ENCODE results near the gene SH3BGRL2.
A peak's percentile ranks its signal among the peaks of the same experiment; 100 is the strongest.
"Not testable (repeated sequence)": the region's sequence is repeated elsewhere in the genome, so short reads cannot be mapped to it uniquely, and the experiment has no call there.

The SH3BGRL2 gene

DNA sequence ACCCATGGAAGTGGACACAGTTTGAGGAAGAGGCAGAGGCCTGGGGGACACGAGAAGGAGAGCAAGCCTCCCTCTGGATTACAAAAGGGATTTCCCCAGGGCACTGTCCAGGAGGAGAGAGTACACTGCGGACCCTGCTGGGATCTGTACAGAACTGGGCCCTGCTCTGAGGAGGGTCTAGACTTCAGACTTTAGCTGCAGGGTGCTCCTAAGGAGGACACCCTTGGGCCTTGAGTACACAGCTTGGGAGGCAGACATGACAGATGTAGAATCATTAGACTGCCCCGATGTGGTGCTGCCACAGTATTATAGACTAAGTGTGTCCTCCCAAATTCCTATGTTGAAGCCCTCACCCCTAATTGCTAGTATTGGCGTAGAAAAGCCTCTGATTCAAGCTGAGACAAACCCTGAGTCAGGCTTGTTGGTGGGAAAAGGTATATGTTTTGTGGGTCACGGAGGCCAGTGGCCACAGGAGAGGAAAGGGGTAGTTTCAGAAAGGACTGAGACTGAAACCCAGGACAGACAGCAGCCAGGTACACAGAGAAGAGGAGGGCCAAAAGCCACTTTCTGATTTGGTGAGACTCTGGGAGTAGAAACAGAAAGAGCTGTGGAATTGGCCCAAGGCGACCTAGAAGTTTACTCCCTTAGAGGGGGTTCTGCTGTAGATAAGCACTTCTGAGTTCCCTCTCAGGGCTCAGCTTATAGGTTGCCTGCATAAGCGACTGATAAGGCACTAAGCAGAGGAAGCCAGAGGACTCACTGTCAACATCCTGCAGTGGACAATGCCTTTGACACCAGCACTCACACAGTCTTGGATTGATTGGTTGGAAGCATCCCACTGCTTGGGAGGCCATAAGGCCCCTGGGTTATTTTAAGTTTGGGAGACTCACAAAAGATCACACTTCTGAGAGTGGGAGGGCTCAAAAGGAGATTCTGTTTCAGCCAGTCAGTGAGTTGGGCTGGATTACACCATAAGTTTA, 16.5 kb upstream of the SH3BGRL2 start:
- peak; percentile 57 for DNase-seq (ENCODE audit: low spot score)

DNA sequence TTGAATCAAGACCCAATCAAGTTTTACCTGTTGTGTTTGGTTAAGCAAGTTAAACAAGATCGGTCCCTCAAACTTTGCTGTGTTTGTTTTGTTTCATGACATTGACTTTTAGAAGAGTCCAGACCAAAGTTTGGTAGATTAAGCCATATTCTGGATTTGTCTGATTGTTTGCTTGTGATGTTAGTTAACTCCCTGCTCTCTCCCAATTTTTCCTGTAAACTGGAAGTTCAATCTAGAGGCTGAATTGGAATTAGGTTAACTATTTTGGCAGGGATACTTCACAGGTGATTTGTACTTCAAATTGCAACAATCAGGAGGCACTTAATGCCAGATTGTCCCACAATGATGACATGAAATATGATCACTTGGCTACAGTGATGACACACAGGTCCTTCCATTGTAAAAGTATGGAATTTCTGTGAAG, 13.6 kb upstream of the SH3BGRL2 start:
- no peak for DNase-seq (ENCODE audit: low spot score)

DNA sequence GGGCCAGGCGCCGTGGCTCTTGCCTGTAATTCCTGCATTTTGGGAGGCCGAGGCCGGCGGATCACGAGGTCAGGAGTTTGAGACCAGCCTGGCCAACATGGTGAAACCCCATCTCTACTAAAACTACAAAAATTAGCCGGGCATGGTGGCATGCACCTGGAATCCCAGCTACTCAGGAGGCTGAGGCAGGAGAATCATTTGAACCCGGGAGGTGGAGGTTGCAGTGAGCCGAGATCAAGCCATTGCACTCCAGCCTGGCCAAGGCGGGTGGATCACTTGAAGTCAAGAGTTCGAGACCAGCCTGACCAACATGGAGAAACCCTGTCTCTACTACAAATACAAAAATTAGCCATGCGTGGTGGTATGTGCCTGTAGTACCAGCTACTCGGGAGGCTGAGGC, 12.7 kb upstream of the SH3BGRL2 start:
- not testable (repeated sequence) for DNase-seq (ENCODE audit: low spot score)

DNA sequence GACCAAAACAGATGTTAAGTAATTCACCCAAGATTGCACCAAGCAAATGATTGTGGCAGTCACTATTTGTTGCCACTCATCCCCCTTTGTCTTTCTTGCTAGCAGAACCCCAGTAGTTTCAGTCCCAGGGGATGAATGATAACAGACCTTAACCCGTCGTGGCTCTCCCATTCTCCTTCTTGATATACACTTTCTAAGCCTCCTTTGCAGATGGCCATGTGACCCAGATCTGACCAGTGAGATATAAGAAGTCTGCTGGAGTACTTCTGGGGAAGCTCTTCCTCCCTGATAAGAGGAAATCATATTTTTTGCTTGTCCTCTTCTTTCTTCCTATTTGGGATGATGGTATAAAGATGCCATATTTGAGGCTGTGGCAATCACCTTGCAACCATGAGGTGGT, 9.6 kb upstream of the SH3BGRL2 start:
- DNase-seq (ENCODE audit: low spot score), result no peak

DNA sequence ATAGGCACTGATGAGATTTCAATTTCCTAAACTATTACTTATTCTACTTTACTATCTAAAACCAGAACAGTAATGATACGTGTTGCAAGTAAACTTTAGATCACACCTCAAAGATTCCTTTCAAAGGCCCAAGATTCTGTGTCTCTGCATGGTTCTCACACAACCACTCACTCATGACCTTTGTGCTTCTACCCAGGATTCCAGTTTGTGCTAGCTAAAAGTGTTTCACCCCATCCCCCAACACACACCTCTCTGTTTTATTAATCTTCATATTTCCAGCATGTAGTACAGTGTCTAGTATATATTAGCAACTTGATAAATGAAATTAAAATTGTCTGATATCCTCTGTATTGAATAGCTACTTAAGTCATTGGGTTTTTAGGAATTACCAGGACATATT, 8.8 kb upstream of the SH3BGRL2 start:
- no peak for DNase-seq (ENCODE audit: low spot score)

DNA sequence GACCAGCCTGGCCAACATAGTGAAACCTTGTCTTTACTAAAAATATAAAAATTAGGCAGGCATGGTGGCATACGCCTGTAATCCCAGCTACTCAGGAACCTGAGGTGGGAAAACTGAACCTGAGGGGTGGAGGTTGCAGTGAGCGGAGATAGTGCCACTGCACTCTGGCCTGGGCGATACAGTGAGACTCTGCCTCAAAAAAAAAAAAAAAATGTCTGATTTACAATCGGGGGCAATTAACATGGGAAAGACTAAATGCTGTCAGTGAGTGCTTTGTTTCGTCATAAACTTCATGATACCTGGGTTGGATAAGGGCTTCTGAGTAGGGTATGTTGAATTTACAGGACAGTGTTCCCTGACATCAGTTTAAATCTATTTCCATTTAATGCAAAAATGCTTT, 8.0 kb upstream of the SH3BGRL2 start:
- DNase-seq (ENCODE audit: low spot score), result no peak

DNA sequence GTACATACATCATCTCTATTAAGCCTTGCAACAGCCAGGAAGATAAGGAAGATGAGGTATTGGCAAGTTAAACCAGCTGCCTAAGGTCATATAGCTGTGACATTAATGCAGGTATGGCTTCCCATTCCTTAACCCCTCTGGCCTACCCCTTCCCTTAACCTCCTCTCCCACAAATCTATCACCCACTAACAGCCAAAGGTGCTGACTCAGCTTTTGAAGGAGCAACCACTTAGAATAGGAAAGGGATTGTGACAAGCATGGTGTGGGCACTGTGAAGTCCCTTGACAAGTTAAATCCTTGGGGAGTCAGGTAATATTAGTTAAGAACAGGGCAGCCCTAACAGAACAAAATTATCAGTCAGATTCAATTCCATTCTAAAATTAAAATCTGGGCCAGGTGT, 5.4 kb upstream of the SH3BGRL2 start:
- no peak for DNase-seq (ENCODE audit: low spot score)

DNA sequence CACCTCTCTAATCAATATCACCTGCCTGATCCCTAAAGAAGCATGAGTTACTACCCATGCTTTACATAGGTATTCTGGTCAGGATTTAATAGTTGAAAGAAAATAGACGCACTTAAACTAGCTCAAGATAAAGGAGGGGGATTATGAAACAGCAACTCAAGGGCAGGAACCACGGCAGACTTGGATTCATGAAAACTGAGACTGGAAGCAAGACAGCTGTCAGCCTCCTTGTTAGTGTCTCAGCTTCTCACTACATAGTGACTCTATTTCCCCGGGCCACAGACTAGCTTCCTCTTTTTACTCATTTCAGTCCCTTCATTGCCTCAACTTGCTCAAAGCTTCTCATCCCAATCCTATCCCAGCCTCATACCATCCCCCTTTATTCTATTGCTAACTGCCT, 4.3 kb upstream of the SH3BGRL2 start:
- no peak for DNase-seq (ENCODE audit: low spot score)

DNA sequence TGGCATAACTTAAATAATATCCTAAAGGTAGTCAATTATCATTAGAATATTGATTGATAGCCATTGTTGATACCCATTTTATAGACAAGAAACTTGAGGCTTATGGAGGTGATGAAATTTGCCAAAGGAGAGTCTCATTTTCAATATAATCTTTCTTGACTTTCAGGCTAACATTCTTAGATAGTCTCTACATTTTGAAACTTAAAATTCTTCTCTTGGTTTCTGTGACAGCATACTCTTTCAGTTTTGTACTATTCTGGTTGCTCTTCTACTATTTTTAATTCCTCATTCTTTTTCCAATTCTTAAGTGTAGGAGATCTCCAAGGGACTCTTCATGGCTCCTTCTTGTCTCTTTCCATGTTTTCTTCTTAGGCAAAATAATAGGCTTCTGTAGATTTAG, 3.7 kb upstream of the SH3BGRL2 start:
- DNase-seq (ENCODE audit: low spot score), result no peak

DNA sequence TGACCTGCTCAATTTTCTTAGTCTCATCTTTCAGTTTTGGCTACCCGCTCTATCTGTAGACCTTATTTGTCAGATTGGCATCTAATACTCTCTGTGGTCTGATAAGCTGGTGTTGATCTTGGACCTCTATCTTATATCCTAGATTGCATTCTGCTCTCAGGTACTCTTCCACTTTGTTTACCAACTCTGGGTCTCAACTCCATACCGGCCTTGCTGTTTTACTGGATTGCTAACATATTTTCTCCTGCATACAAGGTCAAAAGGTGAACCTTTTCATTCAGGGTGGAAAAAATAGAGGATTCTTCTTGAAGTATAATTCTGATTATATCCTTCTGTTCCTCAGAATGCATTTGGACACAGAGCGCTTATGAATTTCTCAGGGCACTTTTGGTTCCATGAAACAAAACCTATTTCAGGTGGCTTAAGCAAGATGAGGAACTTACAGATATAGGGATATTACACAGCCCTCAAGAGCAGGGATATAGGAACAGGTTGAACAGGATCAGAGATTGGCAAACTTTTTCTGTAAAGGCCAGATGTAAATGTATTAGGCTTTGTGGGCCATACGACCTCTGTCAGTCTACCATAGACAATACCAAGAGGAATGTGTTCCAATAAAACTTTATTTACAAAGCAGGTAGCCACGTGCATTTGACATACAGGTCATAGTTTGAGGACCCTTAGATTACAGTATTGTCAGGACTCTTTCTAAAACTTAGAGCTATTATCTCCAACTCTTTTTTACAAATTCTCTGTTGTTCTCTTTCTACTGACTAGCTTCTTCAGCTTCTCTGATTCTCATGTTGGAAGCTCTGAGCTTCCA, 2.5 kb upstream of the SH3BGRL2 start:
- DNase-seq (ENCODE audit: low spot score), result no peak

DNA sequence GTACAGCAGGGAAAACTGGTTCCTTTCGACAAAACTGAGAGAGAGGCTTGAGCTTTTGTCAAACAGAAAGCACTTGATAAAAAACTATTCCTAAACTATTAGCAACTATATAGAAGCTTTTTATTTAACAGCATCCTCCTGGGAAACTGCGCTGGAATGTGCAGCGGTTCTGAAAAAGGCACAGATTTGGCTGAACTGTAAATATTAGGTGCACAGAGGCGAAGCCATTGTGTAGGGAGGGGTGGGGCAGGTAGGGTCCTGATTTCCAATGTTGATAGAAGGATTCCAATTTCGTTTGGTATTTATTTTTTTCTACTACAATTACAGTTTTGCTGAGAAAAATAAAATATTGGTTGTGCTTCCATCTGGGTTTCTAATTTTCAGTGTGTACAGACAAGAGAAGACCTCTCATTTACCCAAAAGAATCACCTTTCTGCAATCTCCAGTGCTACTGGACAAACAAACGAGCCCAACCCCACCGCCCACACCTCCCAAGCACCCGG, 698 bp upstream of the SH3BGRL2 start:
- no peak for DNase-seq (ENCODE audit: low spot score)

DNA sequence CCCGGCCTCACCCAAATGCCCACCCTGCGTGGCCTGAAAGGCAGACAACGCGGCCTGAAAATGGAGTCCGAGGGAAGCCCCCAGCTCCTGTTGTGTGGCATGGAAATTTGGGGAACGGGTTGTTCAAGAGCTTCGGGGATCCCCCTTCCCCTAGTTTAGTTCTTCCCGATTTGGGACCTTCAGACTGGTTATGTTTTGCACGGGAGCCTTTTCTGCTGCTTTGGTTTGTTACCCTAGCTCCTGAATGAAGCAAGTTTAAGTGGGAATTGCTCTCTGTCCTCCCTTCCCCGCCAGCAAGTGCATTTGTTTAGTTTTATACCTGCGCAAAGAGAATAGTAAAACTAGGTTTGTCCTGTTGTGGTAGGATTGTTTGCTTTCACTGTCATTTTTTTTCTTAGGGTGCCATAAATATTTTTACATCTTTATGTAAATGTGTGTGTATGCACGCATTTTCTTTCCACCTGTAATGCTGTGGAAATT, 604 bp downstream of the SH3BGRL2 start:
- no peak for DNase-seq (ENCODE audit: low spot score)

DNA sequence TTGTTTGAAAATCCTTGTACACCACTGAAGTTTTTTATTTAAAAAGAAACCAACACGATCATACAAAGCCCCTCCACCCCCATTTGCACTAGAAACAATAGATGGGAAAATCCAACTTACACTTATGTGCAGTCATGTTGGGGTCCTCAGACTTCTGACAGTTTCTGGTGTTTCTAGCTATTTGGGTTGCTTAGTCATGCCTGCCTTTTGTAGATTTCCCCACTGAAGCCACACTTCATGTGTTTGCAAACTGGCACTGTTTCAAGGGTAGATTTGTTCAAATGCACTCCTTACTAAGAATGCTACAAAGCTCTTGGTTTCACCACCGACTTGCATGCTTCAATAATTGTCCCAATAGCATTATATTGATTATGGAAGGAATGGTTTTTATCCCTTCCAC, 1.5 kb downstream of the SH3BGRL2 start:
- DNase-seq (ENCODE audit: low spot score), result peak; percentile 10

DNA sequence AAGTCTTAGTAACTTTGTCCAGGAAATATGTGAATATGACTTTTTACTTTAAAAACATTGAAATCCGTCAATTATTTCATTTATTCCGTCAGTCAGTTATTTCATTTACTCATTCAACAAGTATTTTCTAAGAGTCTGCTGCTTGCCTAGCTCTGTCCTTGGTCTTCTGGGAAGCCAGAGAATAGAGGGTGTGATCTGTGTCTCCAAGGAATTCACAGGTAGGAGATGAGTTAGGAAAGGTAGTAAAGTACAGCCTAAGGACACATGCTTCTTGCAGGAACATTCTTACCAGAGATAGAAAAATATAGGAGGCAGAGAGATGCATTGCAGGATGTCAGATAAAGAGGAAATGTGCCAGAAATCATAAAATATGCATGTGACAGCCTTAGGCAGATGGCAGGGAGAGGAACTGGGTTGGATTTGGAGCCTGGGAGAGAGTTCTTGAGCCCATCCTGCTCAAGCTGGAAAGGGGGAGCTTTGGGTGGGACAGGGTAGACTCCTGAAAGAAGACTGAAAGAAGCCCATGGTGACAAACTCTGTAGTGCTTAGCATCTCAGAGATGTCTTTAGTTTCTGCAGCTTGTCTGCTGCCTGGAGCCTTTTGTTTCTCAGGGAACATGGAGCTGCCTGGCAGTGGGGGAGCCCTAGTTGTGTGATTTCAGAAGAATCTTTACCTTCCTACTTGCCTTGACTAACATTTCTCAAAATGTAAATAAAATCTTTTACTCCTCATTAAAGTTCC, 3.5 kb downstream of the SH3BGRL2 start:
- DNase-seq (ENCODE audit: low spot score), result no peak

DNA sequence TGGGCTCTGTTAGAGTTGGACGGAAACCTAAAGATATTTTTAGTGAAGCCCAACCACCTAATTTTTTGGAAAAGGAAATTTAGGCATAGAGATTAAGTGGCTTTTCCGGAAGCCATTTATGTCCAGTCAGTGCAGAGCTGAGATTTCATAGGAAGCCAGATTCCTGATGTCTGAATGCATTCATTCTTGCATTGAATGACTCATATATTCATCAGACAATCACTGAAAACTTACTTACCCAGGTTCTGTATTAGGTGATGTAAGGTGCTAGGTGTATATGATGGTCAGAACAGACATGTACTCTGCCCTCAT, 4.1 kb downstream of the SH3BGRL2 start:
- DNase-seq (ENCODE audit: low spot score), result no peak

DNA sequence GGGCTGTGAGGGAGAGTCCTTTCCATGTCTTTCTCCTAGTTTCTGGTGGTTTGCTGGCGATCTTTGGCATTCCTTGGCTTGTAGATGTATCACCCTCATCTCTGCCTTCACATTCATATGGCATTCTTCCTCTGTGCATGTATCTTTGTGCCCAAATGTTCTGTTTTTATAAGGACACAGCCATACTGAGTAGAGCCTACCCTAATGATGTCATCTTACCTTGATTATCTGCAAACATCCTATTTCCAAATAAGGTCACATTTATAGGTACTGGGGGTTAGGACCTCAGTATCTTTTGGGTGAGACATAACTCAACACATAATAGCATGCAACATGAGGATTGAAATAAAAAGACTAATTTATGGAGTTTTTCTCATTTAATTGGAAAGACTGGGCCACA, 5.5 kb downstream of the SH3BGRL2 start:
- DNase-seq (ENCODE audit: low spot score), result no peak

DNA sequence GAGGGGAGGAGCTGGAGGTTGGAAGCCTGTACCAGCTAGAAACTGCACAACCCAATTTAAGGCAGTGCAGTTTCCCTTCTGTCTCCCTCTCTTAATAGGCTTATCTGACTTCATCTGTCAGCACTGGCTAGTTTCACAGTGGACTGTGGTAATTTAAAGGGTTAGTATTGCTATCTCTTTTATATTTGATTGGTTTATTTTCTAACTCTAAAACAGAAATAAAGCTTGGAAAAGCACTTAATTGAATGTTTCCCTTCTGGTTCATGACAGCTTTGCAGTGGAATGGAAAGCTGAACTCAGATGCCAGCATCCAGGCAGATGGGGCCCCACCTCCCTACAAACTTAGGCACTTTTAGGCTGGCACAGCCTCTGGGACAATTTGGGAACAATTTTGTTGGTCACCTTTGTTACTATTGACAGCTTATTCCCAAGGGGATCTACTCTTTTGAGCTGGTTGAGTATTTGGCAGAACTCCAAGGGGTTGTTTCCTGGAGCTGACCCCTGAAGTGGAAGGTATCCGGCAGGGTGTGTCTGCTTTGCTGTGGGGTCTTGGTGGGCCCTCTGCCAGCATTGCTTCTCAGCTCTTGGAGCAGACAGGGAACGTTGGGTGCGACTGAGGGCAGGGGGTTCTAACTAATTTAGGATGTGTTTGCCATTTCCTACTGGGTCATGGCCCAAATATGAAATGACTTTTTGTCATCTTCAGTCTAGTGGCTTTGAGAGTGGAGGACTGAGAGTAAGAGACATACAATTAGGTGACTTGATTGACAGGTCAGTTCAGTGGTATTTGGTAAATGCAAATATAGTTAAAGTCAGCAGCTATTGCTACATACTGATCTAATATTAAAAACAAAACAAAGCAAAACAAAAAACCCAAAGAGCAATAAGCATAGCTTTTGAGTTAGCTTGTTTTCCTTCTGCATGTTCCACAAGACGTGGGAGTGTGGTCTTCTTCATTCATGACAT, 9.3 kb downstream of the SH3BGRL2 start:
- DNase-seq (ENCODE audit: low spot score), result no peak

DNA sequence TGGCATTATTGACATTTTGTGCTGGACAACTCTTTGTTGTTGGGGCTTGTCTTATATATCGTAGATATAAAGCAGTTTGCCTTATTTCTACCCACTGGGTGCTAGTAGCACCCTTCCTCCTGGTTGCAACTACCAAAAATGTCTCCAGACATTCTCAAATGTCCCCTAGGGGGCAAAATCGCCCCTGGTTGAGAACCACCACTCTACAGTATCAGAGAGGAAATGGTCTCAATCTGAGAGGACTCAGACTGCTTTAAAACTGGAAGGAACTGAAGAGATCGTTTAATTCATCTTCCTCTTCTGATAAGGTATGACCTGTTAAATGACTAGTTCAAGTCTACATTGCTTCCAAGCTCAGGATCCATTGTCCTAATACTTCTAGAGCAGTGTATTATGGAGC, 14.9 kb downstream of the SH3BGRL2 start:
- no peak for DNase-seq (ENCODE audit: low spot score)

DNA sequence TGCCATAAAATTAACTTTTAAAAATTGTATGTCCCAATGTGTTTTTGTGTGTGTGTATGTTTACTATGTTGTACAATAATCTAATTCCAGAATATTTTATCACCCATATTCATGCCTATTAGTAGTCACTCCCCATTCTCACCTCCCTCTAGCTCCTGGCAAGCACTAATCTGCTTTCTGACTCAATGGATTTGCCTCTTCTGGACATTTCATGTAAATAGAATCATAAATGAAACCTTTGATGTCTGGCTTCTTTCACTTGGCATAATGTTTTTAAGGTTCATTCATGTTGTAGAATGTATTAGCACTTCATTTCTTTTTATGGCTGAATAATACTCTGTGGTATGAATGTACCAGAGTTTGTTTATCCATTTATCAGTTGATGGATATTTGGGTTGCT, 15.4 kb downstream of the SH3BGRL2 start:
- no peak for DNase-seq (ENCODE audit: low spot score)

DNA sequence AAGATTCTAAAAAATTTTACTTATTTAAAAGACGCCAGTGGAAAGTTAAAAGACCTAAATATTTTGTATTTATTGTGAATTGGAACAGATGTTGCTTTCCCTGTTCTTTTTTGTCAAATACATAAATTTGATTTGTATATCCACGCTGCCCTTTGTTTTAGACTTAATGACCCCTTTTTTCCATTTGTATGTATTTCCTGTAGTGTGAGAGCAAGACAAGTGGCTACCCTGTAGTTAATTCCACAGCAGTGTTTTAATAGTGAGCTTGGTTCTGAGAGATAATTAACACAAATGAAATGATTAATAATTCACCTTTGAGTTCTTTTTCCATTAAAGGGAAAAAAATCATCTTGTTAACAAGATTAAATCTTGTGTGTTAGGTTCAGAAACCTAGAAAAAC, 16.6 kb downstream of the SH3BGRL2 start:
- no peak for DNase-seq (ENCODE audit: low spot score)

DNA sequence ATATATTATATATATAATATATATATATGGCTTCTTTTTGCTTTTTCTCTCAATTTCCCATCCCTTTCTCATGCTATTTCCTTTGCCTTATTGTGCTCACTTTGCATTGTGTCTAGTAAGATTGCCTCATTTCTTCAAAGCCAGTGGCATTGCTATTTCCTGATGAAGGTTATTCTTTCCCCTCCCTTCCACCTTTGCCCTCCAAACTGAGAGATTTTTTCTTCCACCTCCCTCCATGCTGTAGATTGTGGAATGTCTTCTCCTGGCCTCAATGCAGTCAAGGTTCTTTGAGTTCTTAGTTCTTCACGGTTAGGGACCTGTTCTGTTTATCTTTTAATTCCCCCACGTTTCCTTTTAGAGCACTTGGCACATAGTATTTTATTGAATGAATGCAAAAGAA, 17.2 kb downstream of the SH3BGRL2 start:
- no peak for DNase-seq (ENCODE audit: low spot score)

All from hematopoietic multipotent progenitor cell treated with erythropoietin and hydrocortisone succinate and interleukin-3 and kit ligand, for 15 days (in vitro differentiated cells).